ENCODE measurements around the gene TCF23. TPM values are rescaled to one million over a fixed set of nuclear protein-coding genes. Genes with fewer than 3 reads are reported as not detected.

Gene TCF23
- total and polyA plus RNA-seq, 2 of the 8 experiments (the other 6 are each of a cell fraction or from before 2014, with no cell fraction given), result 0.02 TPM; not detected in 1

DNA sequence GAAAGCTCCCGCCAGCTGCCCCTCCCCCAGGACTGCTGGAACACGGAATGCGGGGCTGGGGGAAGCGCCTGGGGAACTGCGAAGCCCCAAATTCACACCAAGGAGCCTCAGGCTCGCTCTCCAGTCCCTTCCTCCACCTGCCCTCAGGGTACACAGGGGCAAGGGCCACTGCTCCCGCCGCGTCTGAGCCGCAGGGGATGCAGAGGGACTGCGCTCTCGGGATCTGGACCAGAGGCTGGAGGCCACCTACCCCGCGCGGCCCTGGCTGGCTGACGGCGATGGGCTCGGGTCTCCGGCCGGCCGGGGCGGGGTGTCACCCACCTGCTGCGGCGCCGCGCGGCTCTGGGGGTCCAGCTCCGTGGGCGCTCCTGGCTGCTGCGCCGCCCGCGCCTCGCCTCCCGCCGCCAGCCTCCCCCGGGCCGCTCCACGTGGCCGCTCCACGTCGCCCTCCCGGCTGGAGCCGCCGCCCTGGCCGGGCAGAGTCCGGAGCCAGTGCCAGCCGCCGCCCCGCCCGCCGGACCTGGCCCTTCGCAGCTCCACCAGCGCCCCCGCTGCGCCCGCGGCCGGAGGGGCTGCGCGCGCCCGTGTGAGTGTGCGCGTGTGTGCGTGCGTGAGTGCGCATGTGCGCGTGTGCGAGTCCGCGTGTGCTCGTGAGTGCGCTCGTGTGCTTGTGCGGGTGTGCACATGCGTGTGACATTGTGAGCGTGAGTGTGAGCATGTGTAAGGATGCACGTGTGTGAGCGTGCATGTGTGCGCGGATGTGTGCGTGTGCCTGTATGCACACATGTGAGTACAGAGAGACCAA is 30.1 kb upstream of the TCF23 start, which contains the start of gene CGREF1 (continued):
- TF ChIP-seq BACH1 (IDR thresholded peaks at IDR 0.05; ENCODE audit: low read length) (peak; percentile 24; the same call in 1 of the 2 replicates), JUN (IDR thresholded peaks at IDR 0.05; ENCODE audit: low read depth, low read length) (no peak), KDM4A (IDR thresholded peaks at IDR 0.05; ENCODE audit: low read depth, low read length, severe bottlenecking) (peak; percentile 98), NRF1 (IDR thresholded peaks at IDR 0.05; ENCODE audit: low read depth, low read length) (peak; percentile 35; the same call in 1 of the 2 replicates), TEAD4 (IDR thresholded peaks at IDR 0.05; ENCODE audit: low read depth, low read length) (0 out of 2 replicates have a peak, but pooled peaks have one; percentile 11), CTBP2 (IDR thresholded peaks at IDR 0.05; ENCODE audit: borderline replicate concordance, insufficient read depth, insufficient read length, low read length) (peak; percentile 37), TAF1 (IDR thresholded peaks at IDR 0.05; ENCODE audit: low read depth, low read length) (0 out of 2 replicates have a peak, but pooled peaks have one; percentile 34), POU5F1 (IDR thresholded peaks at IDR 0.05; ENCODE audit: low read depth, low read length) (no peak), CREB1 (IDR thresholded peaks at IDR 0.05) (no peak; the same call in 1 of the 2 replicates), BCL11A (IDR thresholded peaks at IDR 0.05; ENCODE audit: low read depth in 2 of 2, low read length in 2 of 2) (no peak), FOSL1 (IDR thresholded peaks at IDR 0.05; ENCODE audit: insufficient read depth, low read depth, low read length) (no peak), CBX5 (IDR thresholded peaks at IDR 0.05; ENCODE audit: low read depth, low read length) (no peak)
- TF ChIP-seq, protein P1, sequence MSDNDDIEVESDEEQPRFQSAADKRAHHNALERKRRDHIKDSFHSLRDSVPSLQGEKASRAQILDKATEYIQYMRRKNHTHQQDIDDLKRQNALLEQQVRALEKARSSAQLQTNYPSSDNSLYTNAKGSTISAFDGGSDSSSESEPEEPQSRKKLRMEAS (IDR thresholded peaks at IDR 0.05), result peak; percentile 76
- TF ChIP-seq, protein P2, sequence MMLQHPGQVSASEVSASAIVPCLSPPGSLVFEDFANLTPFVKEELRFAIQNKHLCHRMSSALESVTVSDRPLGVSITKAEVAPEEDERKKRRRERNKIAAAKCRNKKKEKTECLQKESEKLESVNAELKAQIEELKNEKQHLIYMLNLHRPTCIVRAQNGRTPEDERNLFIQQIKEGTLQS (IDR thresholded peaks at IDR 0.05; ENCODE audit: insufficient read depth, low read depth, low read length), result no peak
